ENCODE results near the gene TUT7. TPM values are rescaled to one million over a fixed set of nuclear protein-coding genes. Genes with fewer than 3 reads are reported as not detected.

TUT7 gene
- total and polyA plus RNA-seq, 10 of the 15 experiments (the other 5 are each of a cell fraction or from before 2014, with no cell fraction given), result 10.0 to 49.8 (median 30.4) TPM

GRCh38 chr9:86328156-86328555, 26.1 kb downstream of the TUT7 start:
- intact Hi-C loops (cut with micrococcal nuclease; ENCODE audit: unreplicated experiment), result no loop called here
- in situ Hi-C loops (cut with MboI), result no loop called here
- SMC1A ChIA-PET (ENCODE audit: uncharacterized antibody, unreplicated experiment), result no interaction called here
- POLR2A ChIA-PET, result no interaction called here
- H3K9ac ChIP-seq (ENCODE audit: control insufficient read depth, insufficient read depth, low read length), result no peak overlapping the region
- CTCF ChIA-PET, result interaction anchor here (0.5 to 0.8 kb wide), 2 partner anchors 13 to 33 kb away, joined by 3 to 4 read pairs; no protein-coding TSS in a partner anchor
- H3K4me2 ChIP-seq (ENCODE audit: control insufficient read depth, insufficient read depth), result no peak overlapping the region
- no peak overlapping the region for H2AFZ ChIP-seq (ENCODE audit: control insufficient read depth, low read depth, low read length)
- peaks cover 9 to 26% of the 10 kb centered on the region in 2 experiments for H3K36me3 ChIP-seq (ENCODE audit: control insufficient read depth in 2 of 2, insufficient read depth in 2 of 2, low read length in 1 of 2)
- BruUV-seq (replicated peaks), result no TSS peak
- ATAC-seq, result no peak
- no peaks in the 10 kb centered on the region; the same call in none of the 2 replicates for H3K4me1 ChIP-seq (ENCODE audit: control insufficient read depth, insufficient read depth, low read length)
- H3K9me3 ChIP-seq (replicated peaks; ENCODE audit: control insufficient read depth, insufficient read depth, low read length), result no peaks in the 10 kb centered on the region
- RAD21 ChIA-PET (ENCODE audit: unreplicated experiment), result no interaction called here
- TF ChIP-seq NR2C1 (IDR thresholded peaks at IDR 0.05) (no peak), SKIL (IDR thresholded peaks at IDR 0.05; ENCODE audit: low read depth, poor library complexity, severe bottlenecking) (no peak), YY1 (IDR thresholded peaks at IDR 0.05; ENCODE audit: low read depth, low read length) (no peak), ATF7 (IDR thresholded peaks at IDR 0.05; ENCODE audit: low read depth) (no peak), ESRRA (IDR thresholded peaks at IDR 0.05; ENCODE audit: low read length) (no peak), MEF2A (IDR thresholded peaks at IDR 0.05; ENCODE audit: insufficient read depth, low read depth, low read length) (no peak)
- no peaks in the 10 kb centered on the region for H3K79me2 ChIP-seq (ENCODE audit: control insufficient read depth, insufficient read depth, low read length)
- no peaks in the 10 kb centered on the region for H3K27me3 ChIP-seq (replicated peaks in 1 of 2; ENCODE audit: control insufficient read depth in 2 of 2, insufficient read depth in 2 of 2, low read length in 1 of 2)
- H3K4me3 ChIP-seq, result no peak overlapping the region
- DNase-seq (ENCODE audit: low read depth, low spot score), result no peak
- no peaks in the 10 kb centered on the region for H4K20me1 ChIP-seq (ENCODE audit: control insufficient read depth, insufficient read depth)
- WGBS (ENCODE audit: insufficient coverage, insufficient replicate concordance, low lambda C conversion rate, missing lambda C conversion rate), result 95% methylated on average over 4 of the region's 4 CpGs
- no peak for FAIRE-seq
- H3K27ac ChIP-seq (ENCODE audit: control insufficient read depth, insufficient read depth), result no peak overlapping the region
